GM19238 (cell line): ENCODE results near the gene CAPZA1.

Source experiments
- DNase-seq: peaks from one replicate; pipeline ENCODE4 v3.0.0; 2011; ENCODE audit warnings: low spot score; ENCODE audit not compliant: insufficient read length

CAPZA1 gene

GRCh38 chr1:112714313-112715263 is 95.0 kb downstream of the CAPZA1 start:
- DNase-seq = no peak

DNA sequence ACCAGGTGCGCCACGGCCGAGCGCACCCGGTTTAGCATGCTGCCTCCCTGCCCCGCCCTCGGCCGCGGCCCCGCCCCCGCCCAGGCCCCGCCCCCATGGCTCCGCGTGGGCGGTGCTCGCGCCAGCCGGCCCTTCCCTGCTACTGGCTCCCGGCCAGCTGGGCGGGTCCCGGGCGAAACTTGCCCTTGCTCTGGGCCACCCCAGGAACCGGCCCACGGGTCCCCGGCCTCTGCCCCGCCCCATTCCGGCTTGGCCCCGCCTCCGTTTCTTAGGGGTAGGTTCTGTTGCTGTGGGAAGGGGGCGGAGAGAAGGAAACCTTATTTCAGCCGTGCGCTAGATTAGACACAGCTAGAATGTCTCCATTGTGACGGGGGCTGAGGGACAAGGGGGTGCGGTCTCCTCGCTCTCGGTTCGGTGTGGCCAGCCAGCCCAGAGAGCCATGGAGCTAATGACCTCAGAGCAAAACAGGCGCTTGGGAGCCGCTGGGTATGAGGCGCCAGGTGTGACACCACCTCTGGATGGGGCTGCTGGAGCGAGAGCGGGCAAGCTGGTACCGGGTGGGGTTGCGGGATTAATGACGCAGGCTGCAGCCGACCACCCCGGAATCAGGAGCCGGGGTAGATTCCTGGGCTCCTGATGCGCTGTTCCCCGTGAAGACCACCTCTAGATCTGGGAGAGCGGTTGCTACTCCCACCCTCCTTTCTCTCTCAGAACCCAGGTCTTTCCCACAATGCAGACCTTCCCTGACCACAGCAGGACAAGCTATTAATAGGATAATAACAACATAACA is 95.8 kb downstream of the CAPZA1 start, which contains the start of gene PPM1J:
Gene PPM1J, minus strand, starts transcription at position 69 of the 790 bp plus-strand sequence. Its CDS starts 31 bp downstream, at position 38.
- DNase-seq = peak; percentile 98

- DNase-seq = peak; percentile 76
Observed at GRCh38 chr1:112716133-112716720, 96.6 kb downstream of the CAPZA1 start.

DNA sequence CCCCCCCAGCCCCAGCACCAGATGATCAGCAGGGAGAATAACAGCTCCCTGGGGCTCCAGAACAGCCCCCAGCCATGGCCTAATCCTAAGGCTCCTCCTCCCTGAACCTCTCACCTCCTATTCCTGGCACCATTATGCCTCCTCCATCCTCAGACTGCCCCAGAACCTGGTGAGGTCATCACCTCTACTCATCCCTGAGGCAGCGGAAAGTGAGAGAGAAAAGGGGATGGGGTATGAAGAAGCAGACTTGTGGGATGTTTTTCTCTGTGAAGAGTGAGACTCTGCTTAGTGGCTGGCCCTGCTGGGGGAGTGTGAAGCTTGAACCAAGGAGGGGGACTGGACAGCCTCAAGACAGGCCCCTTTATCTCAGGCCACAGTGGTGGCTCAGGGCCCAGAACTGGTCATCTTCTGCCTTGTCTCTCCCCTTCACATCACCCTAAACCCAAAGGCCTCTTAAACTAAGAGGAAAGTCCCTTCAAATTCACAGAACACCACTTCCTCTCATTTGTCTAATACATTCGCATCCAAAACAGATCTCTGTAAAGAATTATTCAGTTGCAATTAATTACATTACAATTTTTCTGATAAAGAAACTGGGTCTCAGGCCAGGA is 97.7 kb downstream of the CAPZA1 start:
- no peak for DNase-seq

DNA sequence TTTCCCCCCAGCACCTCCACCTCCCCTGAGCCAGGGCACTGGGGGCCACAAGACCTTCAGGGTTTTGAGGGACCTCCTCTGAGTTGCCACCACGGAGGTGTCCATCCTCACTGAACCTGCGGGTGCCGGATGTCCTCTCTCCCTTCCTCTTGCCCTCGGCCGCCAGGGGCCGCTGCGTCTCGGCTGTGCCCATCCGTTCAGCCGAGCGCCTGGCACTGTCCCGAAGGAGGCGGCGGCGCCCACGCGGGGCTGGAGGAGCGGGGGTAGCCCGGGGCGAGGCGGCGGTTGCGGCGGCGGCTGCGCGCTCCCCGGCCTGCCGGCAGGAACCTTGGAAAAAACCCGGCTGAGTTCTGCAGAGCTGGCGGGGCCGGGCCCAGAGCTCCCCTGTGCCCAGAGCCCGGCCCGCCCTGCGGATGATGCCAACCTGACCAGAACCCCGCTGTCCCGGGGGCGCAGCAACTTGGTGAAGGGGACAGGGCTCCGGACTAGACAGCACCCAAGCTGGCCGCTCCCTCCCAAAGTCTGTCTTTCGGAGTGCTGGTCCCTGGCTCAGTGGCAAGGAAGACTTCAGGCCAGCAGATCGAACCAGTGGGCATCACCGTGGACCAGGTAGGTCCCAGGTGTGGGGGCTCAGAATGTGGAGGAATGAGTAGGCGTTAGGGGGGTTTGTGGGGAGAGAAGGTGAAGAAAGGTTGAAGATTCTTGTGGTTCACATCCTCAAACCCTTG is 99.2 kb downstream of the CAPZA1 start:
- DNase-seq = peak; percentile 75

- DNase-seq = no peak
Observed at GRCh38 chr1:112719706-112720105, 100.1 kb downstream of the CAPZA1 start.

- no peak for DNase-seq
Observed at GRCh38 chr1:112720800-112721199, 101.2 kb downstream of the CAPZA1 start.
